Type B pancreatic cell (in vitro differentiated cells): ENCODE results near the gene BAZ2B. TPM values are rescaled to one million over a fixed set of nuclear protein-coding genes. Genes with fewer than 3 reads are reported as not detected.
"Not testable (repeated sequence)": the region's sequence is repeated elsewhere in the genome, so short reads cannot be mapped to it uniquely, and the experiment has no call there.

Experiments
- DNase-seq: peaks from one replicate; pipeline ENCODE4 v3.0.0; 2021; ENCODE audit warnings: mixed read lengths; ENCODE audit not compliant: unreplicated experiment; ENCODE audit errors: extremely low spot score
- H3K27ac Mint-ChIP-seq: 2 replicates; pipeline ENCODE4 v1.8.0; 2021; ENCODE audit warnings: mild to moderate bottlenecking, mixed read lengths
- H3K27me3 Mint-ChIP-seq: 2 replicates; pipeline ENCODE4 v1.8.0; 2021; ENCODE audit warnings: mixed read lengths
- H3K36me3 Mint-ChIP-seq: 2 replicates; pipeline ENCODE4 v1.8.0; 2021; ENCODE audit warnings: mixed read lengths
- H3K4me1 Mint-ChIP-seq: one replicate; pipeline ENCODE4 v1.8.0; 2021; ENCODE audit warnings: mixed read lengths; ENCODE audit not compliant: unreplicated experiment
- H3K4me3 Mint-ChIP-seq: 2 replicates; pipeline ENCODE4 v1.8.0; 2021; ENCODE audit warnings: mild to moderate bottlenecking, mixed read lengths
- H3K9me3 Mint-ChIP-seq: 2 replicates; pipeline ENCODE4 v1.8.0; 2021; ENCODE audit warnings: mixed read lengths
- CTCF ChIP-seq: fragments of 200-600 bp; sonication (generic); conservative IDR thresholded peaks from 2 replicates; pipeline ENCODE4 v1.5.0; 2021; ENCODE audit warnings: antibody characterized with exemption, mild to moderate bottlenecking
- total RNA-seq: library from RNA; stranded (reverse); gene quantifications from 2 replicates; pipeline ENCODE4 v1.2.1, GENCODE V29; 2021; ENCODE audit warnings: low replicate concordance

The BAZ2B gene
- total RNA-seq, 1 donor from 2014 or later: 80.4 TPM

- no peak for TF ChIP-seq CTCF
- no peaks in the 10 kb centered on the region for H3K9me3 Mint-ChIP-seq
- no peak overlapping the region for H3K27ac Mint-ChIP-seq
- peaks cover 20% of the 10 kb centered on the region for H3K36me3 Mint-ChIP-seq
- DNase-seq: no peak
- no peaks in the 10 kb centered on the region for H3K27me3 Mint-ChIP-seq
- no peak overlapping the region for H3K4me3 Mint-ChIP-seq
- H3K4me1 Mint-ChIP-seq: no peaks in the 10 kb centered on the region
Measured at GRCh38 chr2:159411460-159411859, 204.9 kb downstream of the BAZ2B start.

- DNase-seq: no peak
- no peak for TF ChIP-seq CTCF
- H3K9me3 Mint-ChIP-seq: no peaks in the 10 kb centered on the region
- no peak overlapping the region for H3K27ac Mint-ChIP-seq
- no peaks in the 10 kb centered on the region for H3K4me1 Mint-ChIP-seq
- H3K4me3 Mint-ChIP-seq: no peak overlapping the region
- H3K36me3 Mint-ChIP-seq: peaks cover 23% of the 10 kb centered on the region
- H3K27me3 Mint-ChIP-seq: no peaks in the 10 kb centered on the region
Measured at GRCh38 chr2:159410276-159410675, 206.1 kb downstream of the BAZ2B start.

GRCh38 chr2:159409116-159409800 is 207.1 kb downstream of the BAZ2B start:
- no peaks in the 10 kb centered on the region for H3K9me3 Mint-ChIP-seq
- no peak for TF ChIP-seq CTCF
- H3K27ac Mint-ChIP-seq: no peak overlapping the region
- H3K4me3 Mint-ChIP-seq: no peak overlapping the region
- no peak for DNase-seq
- no peaks in the 10 kb centered on the region for H3K27me3 Mint-ChIP-seq
- no peaks in the 10 kb centered on the region for H3K4me1 Mint-ChIP-seq
- H3K36me3 Mint-ChIP-seq: peaks cover 23% of the 10 kb centered on the region

- H3K27ac Mint-ChIP-seq: no peak overlapping the region
- peaks cover 6% of the 10 kb centered on the region for H3K4me1 Mint-ChIP-seq
- H3K36me3 Mint-ChIP-seq: peaks cover 12% of the 10 kb centered on the region
- no peak for DNase-seq
- no peak overlapping the region for H3K4me3 Mint-ChIP-seq
- no peaks in the 10 kb centered on the region for H3K27me3 Mint-ChIP-seq
- no peak for TF ChIP-seq CTCF
- no peaks in the 10 kb centered on the region for H3K9me3 Mint-ChIP-seq
Measured at GRCh38 chr2:159402790-159403189, 213.6 kb downstream of the BAZ2B start.

- not testable (repeated sequence) for DNase-seq, H3K27ac Mint-ChIP-seq, H3K4me3 Mint-ChIP-seq, H3K9me3 Mint-ChIP-seq, H3K27me3 Mint-ChIP-seq, H3K4me1 Mint-ChIP-seq
- H3K36me3 Mint-ChIP-seq: peaks cover 12% of the 10 kb centered on the region
Measured at GRCh38 chr2:159402160-159402559, 214.2 kb downstream of the BAZ2B start.

- Mint-ChIP-seq H3K27ac (peak overlapping the region; percentile 43), H3K4me3 (no peak overlapping the region)
Measured at GRCh38 chr2:159399716-159400415, 216.5 kb downstream of the BAZ2B start.

More at GRCh38 chr2:159399716-159400415, 216.5 kb downstream of the BAZ2B start:
- no peaks in the 10 kb centered on the region for H3K9me3 Mint-ChIP-seq
- no peak for TF ChIP-seq CTCF
- DNase-seq: no peak
- H3K4me1 Mint-ChIP-seq: peaks cover 6% of the 10 kb centered on the region
- no peaks in the 10 kb centered on the region for H3K27me3 Mint-ChIP-seq
- peaks cover 7% of the 10 kb centered on the region for H3K36me3 Mint-ChIP-seq
